ENCODE data around the gene C20orf173.
"Not testable (repeated sequence)": the region's sequence is repeated elsewhere in the genome, so short reads cannot be mapped to it uniquely, and the experiment has no call there.

C20orf173 gene

DNA sequence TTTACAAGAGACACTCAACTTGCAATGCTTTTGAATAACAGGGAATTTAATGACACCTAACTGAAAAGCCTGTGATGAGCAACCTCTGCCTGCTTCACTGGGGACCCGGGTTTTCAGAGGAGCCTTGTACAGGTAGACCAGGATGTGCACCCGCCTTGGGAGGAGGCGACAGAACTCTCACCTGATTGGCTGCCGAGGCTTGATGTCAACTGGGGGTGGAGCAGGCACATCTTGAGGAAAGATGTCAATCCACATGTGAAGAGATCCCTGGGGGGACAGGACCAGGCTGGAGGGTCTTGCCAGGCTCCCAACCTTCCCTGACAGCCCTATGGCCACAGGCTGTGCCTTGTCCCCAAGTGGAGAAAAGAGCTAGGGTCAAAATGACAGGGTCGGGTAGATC lies 32.2 kb upstream of the C20orf173 start:
- Histone ChIP-seq H3K4me1 (ENCODE audit: insufficient read depth, low read length) (no peaks in the 10 kb centered on the region; the same call in 1 of the 2 replicates), H3K36me3 (ENCODE audit: insufficient read depth, low read length) (peaks cover 15% of the 10 kb centered on the region), H3K4me3 (ENCODE audit: low read length) (no peak overlapping the region), H3K9me3 (ENCODE audit: insufficient read depth, low read depth, low read length) (no peaks in the 10 kb centered on the region), H3K27ac (ENCODE audit: low read depth, low read length) (no peak overlapping the region), H3K9ac (ENCODE audit: low read depth, low read length) (no peak overlapping the region), H3K27me3 (ENCODE audit: insufficient read depth, low read length) (no peaks in the 10 kb centered on the region)
- 68% methylated on average over 5 of the region's 5 CpGs for WGBS

DNA sequence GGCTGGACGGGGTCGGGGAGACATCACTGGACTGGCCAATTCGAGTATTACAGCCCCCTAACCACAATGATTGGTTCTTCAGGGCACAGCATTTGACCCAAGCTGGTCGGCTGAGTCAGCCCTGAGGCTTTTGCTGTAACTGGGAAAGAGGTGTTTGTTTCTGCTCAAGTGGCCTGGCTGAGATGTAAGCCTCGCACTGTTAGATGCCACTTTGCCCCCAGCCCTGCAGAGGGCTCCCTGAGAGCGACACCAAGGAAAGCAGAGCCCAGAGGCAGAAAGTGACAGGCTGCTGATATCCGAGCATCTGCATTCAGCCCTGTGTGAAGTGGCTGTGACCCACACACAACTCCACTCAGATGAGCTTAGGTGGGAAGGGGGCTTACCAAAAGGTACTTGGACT lies 31.8 kb upstream of the C20orf173 start:
- Histone ChIP-seq H3K27me3 (ENCODE audit: insufficient read depth, low read length) (no peaks in the 10 kb centered on the region), H3K4me3 (ENCODE audit: low read length) (no peak overlapping the region), H3K4me1 (ENCODE audit: insufficient read depth, low read length) (no peaks in the 10 kb centered on the region; the same call in 1 of the 2 replicates), H3K27ac (ENCODE audit: low read depth, low read length) (no peak overlapping the region), H3K9ac (ENCODE audit: low read depth, low read length) (no peak overlapping the region), H3K9me3 (ENCODE audit: insufficient read depth, low read depth, low read length) (no peaks in the 10 kb centered on the region), H3K36me3 (ENCODE audit: insufficient read depth, low read length) (peaks cover 19% of the 10 kb centered on the region)
- 24% methylated on average over 7 of the region's 7 CpGs for WGBS

DNA sequence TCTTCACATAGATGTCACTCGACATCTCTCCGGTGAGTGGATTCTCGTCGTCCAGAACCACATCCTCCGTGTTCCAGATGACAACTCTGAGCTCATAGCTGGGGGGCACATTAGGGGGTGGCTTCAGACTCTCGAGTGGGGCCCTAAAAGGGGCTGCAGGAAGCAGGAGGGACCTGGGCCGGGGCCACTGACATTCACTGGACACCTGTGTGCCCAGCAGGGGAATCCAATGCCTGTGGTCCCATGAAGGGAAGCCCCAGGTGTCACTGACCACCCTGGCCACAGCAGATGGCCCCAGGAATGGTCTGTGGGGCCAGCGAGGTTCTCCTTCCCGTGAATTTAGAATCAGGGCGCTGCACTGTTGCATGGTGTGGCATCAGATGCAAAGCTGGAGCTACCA lies 31.1 kb upstream of the C20orf173 start:
- Histone ChIP-seq H3K36me3 (ENCODE audit: insufficient read depth, low read length) (peaks cover 26% of the 10 kb centered on the region), H3K4me3 (ENCODE audit: low read length) (no peak overlapping the region), H3K4me1 (ENCODE audit: insufficient read depth, low read length) (no peaks in the 10 kb centered on the region; the same call in 1 of the 2 replicates), H3K9me3 (ENCODE audit: insufficient read depth, low read depth, low read length) (no peaks in the 10 kb centered on the region), H3K27ac (ENCODE audit: low read depth, low read length) (no peak overlapping the region), H3K9ac (ENCODE audit: low read depth, low read length) (no peak overlapping the region), H3K27me3 (ENCODE audit: insufficient read depth, low read length) (no peaks in the 10 kb centered on the region)
- WGBS = 78% methylated on average over 10 of the region's 10 CpGs

DNA sequence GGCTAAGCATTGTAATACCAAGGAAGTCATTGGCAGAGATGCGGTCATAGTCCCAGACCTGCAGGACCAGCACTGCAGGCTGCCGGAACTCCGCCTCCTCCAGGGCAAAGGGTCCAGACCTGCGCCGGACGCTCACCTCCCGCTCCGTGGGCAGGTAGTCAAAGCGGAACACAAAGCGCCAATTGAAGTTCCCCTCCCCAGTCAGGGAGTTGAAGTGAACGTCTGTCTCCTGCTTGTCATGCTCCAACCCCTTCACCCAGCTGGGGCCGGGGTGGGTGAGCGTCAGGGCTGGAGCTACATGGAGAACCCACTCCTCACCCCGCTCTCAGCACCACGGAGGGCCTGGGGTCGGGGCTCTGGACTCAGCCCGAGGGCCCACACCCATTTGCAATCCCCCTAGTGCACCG lies 30.7 kb upstream of the C20orf173 start:
- no peaks in the 10 kb centered on the region for H3K9me3 ChIP-seq (ENCODE audit: insufficient read depth, low read depth, low read length)
- no peaks in the 10 kb centered on the region; the same call in 1 of the 2 replicates for H3K4me1 ChIP-seq (ENCODE audit: insufficient read depth, low read length)
- WGBS = 75% methylated on average over 18 of the region's 18 CpGs
- no peak overlapping the region for H3K9ac ChIP-seq (ENCODE audit: low read depth, low read length)
- no peak overlapping the region for H3K4me3 ChIP-seq (ENCODE audit: low read length)
- H3K27ac ChIP-seq (ENCODE audit: low read depth, low read length) = no peak overlapping the region
- peaks cover 30% of the 10 kb centered on the region for H3K36me3 ChIP-seq (ENCODE audit: insufficient read depth, low read length)
- no peaks in the 10 kb centered on the region for H3K27me3 ChIP-seq (ENCODE audit: insufficient read depth, low read length)

DNA sequence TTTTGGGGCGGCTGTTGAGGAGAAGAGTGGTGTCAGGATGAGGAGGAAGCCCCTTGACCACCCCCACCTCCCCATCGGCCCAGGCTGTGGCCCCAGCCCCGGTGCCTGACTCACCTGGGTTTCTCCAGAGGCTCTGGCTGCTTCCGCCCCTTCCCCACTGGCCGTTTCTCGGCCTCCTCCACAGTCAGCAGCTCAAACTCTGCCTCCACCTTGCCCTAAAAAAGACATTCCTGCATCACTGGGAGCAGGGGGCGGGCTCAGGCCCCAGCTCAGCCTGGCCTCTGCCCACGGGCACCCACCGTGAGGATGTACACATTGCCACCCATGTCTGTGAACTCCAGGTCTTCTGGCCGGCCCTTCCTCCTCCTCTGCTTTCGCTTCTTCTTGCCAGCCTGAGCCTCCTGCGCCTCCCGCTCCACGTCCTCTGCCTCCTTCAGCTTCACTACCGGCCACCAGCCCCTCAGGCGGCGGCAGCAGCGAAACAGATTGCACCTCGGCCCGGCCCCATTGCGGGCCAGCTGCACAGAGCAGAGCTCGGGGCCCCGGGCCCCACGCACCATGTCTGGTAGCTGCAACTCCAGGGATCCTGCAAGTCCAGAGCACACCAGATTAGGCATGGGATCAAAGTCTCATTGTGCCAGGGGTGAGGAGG lies 29.7 kb upstream of the C20orf173 start:
- no peaks in the 10 kb centered on the region for H3K9me3 ChIP-seq (ENCODE audit: insufficient read depth, low read depth, low read length)
- H3K4me3 ChIP-seq (ENCODE audit: low read length) = no peak overlapping the region
- no peaks in the 10 kb centered on the region; the same call in 1 of the 2 replicates for H3K4me1 ChIP-seq (ENCODE audit: insufficient read depth, low read length)
- H3K36me3 ChIP-seq (ENCODE audit: insufficient read depth, low read length) = peaks cover 39% of the 10 kb centered on the region
- H3K9ac ChIP-seq (ENCODE audit: low read depth, low read length) = no peak overlapping the region
- H3K27ac ChIP-seq (ENCODE audit: low read depth, low read length) = no peak overlapping the region
- 92% methylated on average over 23 of the region's 24 CpGs for WGBS
- no peaks in the 10 kb centered on the region for H3K27me3 ChIP-seq (ENCODE audit: insufficient read depth, low read length)

DNA sequence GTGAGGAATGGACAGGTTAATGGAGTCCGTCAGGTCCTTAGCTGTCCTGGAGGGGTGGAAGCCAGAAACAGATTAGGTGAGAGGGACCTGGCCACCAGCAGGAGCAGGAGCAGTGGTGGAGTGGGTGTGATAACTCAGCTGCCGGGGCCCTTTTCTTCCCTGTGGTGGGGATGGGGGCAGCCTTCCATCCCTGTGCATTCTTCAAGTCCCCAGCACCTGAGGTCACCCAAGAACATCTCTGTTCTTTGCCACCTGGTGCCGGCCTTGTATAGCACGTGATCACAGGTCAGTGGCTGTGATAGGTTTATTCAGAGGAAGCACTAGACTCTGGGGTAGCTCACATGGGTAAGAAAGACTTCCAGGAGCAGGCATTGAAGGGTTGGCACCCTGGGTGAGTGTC lies 29.0 kb upstream of the C20orf173 start:
- no peaks in the 10 kb centered on the region; the same call in 1 of the 2 replicates for H3K4me1 ChIP-seq (ENCODE audit: insufficient read depth, low read length)
- no peak overlapping the region for H3K4me3 ChIP-seq (ENCODE audit: low read length)
- no peak overlapping the region for H3K9ac ChIP-seq (ENCODE audit: low read depth, low read length)
- H3K9me3 ChIP-seq (ENCODE audit: insufficient read depth, low read depth, low read length) = no peaks in the 10 kb centered on the region
- WGBS = 94% methylated on average over 4 of the region's 4 CpGs
- H3K27ac ChIP-seq (ENCODE audit: low read depth, low read length) = no peak overlapping the region
- no peaks in the 10 kb centered on the region for H3K27me3 ChIP-seq (ENCODE audit: insufficient read depth, low read length)
- peaks cover 46% of the 10 kb centered on the region for H3K36me3 ChIP-seq (ENCODE audit: insufficient read depth, low read length)

DNA sequence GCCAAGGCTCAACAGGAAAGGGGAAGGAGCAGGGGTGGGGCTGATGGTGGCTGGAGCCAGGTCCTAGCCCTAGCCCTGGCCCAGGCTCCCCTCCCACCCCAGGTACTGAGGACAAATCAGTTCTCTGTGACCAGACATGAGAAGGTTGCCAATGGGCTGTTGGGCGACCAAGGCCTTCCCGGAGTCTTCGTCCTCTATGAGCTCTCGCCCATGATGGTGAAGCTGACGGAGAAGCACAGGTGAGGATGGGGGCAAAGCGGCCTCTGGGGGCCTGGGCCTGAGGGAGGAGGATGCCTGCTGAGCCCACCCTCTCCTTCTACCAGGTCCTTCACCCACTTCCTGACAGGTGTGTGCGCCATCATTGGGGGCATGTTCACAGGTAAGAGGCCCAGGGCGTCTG lies 27.4 kb upstream of the C20orf173 start:
- WGBS = 97% methylated on average over 8 of the region's 8 CpGs

DNA sequence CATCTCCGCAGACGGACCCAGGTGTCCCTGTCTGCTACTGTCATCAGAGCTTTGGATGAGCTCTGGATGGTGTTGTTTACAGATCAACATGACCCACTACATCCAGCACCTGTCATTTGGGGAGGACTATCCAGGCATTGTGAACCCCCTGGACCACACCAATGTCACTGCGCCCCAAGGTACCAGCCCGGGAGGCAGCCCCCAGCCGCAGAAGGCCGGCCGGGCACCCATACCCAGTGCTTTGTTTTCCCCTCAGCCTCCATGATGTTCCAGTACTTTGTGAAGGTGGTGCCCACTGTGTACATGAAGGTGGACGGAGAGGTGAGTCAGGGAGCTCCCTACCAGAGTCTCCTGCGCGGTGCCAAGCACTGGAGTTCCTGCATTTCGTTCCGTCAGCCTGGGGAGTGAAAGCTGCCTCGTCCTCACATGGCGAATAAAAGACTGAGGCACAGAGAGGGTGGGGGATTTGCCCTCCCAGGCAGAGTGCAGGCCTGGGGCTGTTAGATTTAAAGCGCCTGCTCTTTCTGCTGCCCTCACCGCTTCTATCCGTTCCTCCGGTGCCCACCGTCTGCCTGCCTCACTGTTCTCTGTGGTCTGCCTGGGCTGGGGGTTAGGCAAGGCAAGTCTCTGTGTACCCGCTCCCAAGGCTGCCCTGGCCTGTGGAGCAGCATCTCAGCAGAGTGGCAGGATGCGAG lies 26.6 kb upstream of the C20orf173 start:
- WGBS = 96% methylated on average over 21 of the region's 21 CpGs
- Histone ChIP-seq H3K9ac (ENCODE audit: low read depth, low read length) (no peak overlapping the region), H3K4me3 (ENCODE audit: low read length) (no peak overlapping the region), H3K36me3 (ENCODE audit: insufficient read depth, low read length) (peaks cover 68% of the 10 kb centered on the region), H3K4me1 (ENCODE audit: insufficient read depth, low read length) (no peaks in the 10 kb centered on the region), H3K27me3 (ENCODE audit: insufficient read depth, low read length) (no peaks in the 10 kb centered on the region), H3K9me3 (ENCODE audit: insufficient read depth, low read depth, low read length) (no peaks in the 10 kb centered on the region), H3K27ac (ENCODE audit: low read depth, low read length) (no peak overlapping the region)

More for the DNA sequence above, 27.4 kb upstream of the C20orf173 start:
- Histone ChIP-seq H3K9me3 (ENCODE audit: insufficient read depth, low read depth, low read length) (no peaks in the 10 kb centered on the region), H3K4me3 (ENCODE audit: low read length) (no peak overlapping the region), H3K27ac (ENCODE audit: low read depth, low read length) (no peak overlapping the region), H3K4me1 (ENCODE audit: insufficient read depth, low read length) (no peaks in the 10 kb centered on the region; the same call in 1 of the 2 replicates), H3K27me3 (ENCODE audit: insufficient read depth, low read length) (no peaks in the 10 kb centered on the region), H3K36me3 (ENCODE audit: insufficient read depth, low read length) (peaks cover 60% of the 10 kb centered on the region), H3K9ac (ENCODE audit: low read depth, low read length) (no peak overlapping the region)

DNA sequence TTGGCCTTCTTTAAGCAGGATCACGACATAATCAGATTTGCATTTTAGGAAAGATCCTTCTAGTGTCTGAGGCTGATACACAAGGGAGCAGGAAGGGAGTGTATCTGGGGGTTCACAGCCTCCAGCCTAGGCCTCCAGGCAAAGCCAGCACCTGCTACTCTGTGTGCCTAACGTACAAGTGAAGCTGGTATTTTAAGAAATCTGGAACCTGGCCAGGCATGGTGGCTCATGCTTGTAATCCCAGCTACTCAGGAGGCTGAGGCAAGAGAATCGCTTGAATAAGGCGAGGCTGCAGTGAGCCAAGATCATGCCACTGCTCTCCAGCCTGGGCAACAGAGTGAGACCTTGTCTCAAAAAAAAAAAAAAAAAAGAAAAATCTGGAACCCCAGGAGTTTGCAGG lies 26.0 kb upstream of the C20orf173 start:
- not testable (repeated sequence) for H3K9me3 ChIP-seq (ENCODE audit: insufficient read depth, low read depth, low read length); H3K27me3 ChIP-seq (ENCODE audit: insufficient read depth, low read length); H3K27ac ChIP-seq (ENCODE audit: low read depth, low read length); H3K4me3 ChIP-seq (ENCODE audit: low read length); H3K4me1 ChIP-seq (ENCODE audit: insufficient read depth, low read length); H3K9ac ChIP-seq (ENCODE audit: low read depth, low read length)
- 93% methylated on average over 4 of the region's 4 CpGs for WGBS
- H3K36me3 ChIP-seq (ENCODE audit: insufficient read depth, low read length) = peaks cover 74% of the 10 kb centered on the region

DNA sequence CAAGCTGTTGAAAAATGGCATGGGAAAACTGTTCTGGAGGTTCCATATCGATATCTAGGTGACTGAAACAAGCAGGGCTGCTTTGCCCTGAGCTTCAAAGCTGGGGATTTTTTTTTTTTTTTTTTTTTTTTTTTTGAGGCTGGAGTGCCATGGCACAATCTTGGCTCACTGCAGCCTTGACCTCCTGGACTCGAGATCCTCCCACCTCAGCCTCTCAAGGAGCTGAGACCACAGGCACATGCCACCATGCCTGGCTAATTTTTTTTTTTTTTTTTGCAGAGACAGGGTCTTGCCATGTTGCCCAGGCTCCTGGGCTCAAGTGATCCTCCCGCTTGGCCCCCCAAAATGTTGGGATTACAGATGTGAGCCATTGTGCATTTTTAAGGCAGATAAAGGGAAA lies 23.5 kb upstream of the C20orf173 start:
- no peak overlapping the region for H3K4me3 ChIP-seq (ENCODE audit: low read length)
- peaks cover 93% of the 10 kb centered on the region for H3K36me3 ChIP-seq (ENCODE audit: insufficient read depth, low read length)
- WGBS = 93% methylated on average over 3 of the region's 3 CpGs

DNA sequence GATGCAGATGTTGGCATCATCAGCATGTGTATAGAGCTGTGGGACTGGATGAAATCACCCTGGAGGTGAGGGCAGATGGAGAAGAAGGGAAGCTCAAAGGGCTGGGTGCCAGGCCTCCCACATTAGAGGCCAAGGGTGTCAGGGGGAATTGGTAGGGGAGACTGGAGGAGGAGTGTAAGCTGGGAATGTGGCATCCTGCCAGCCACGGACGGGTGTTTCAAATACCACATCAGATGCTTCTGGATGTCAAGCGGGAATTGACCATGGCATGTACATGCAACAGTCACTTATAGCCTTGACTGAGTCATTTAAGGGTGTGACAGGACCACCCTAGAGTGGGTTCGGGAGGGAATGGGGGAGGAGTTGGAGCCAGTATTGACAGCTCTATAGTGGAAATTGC lies 22.1 kb upstream of the C20orf173 start:
- WGBS = 94% methylated on average over 4 of the region's 4 CpGs
- no peak overlapping the region for H3K27ac ChIP-seq (ENCODE audit: low read depth, low read length)
- H3K9me3 ChIP-seq (ENCODE audit: insufficient read depth, low read depth, low read length) = no peaks in the 10 kb centered on the region
- no peaks in the 10 kb centered on the region for H3K4me1 ChIP-seq (ENCODE audit: insufficient read depth, low read length)
- H3K4me3 ChIP-seq (ENCODE audit: low read length) = no peak overlapping the region
- peaks cover 94% of the 10 kb centered on the region for H3K36me3 ChIP-seq (ENCODE audit: insufficient read depth, low read length)
- H3K9ac ChIP-seq (ENCODE audit: low read depth, low read length) = no peak overlapping the region
- H3K27me3 ChIP-seq (ENCODE audit: insufficient read depth, low read length) = no peaks in the 10 kb centered on the region

More for the DNA sequence above, 23.5 kb upstream of the C20orf173 start:
- Histone ChIP-seq H3K9ac (ENCODE audit: low read depth, low read length) (no peak overlapping the region), H3K27me3 (ENCODE audit: insufficient read depth, low read length) (no peaks in the 10 kb centered on the region), H3K9me3 (ENCODE audit: insufficient read depth, low read depth, low read length) (no peaks in the 10 kb centered on the region), H3K27ac (ENCODE audit: low read depth, low read length) (no peak overlapping the region), H3K4me1 (ENCODE audit: insufficient read depth, low read length) (no peaks in the 10 kb centered on the region)

Data from HUES64 (cell line).